ENCODE data around the gene PLIN1.

Gene PLIN1

DNA sequence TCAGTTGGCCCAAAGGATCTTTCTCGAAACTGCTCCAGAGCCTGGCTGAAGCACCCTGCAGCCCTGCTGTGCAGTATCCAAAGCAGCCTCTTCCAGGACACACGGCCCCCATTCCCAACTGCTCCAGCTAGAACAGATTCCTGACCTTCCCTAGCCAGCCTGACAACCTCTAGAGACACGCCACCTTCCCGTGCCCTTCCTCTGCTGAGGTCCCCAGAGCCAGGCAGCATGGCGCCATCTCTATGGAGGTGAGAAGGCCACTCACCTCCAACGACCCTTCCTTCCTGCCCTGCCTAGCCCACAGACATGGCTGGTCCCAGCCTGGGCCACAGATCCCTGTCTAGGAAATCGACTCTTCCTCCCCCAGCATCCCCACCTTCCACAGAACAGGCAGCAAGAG is 27.0 kb downstream of the PLIN1 start:
- no peaks in the 10 kb centered on the region for H3K4me1 ChIP-seq (ENCODE audit: insufficient read depth, low read length, severe bottlenecking)

DNA sequence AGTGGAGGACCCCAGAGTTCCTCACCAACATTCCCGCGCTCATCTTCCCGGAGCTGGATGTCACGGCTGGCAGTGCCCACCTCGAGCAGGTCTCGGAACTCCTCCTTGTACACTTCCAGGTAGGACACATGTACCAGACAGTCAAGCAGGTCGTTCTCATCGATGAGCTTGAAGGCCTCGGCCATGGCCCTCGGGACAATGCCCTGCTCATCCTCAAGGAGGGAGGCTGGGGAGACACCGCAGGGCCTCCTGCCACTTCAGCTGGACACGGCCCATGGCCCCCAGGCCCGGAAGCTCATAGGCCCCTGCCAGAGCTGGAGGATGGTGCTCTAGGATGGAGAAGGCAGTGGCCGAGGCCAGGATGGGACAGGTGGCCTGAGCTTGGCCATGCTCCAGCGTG is 29.5 kb downstream of the PLIN1 start:
- no peaks in the 10 kb centered on the region for H3K79me2 ChIP-seq (ENCODE audit: insufficient read depth, low read length)
- H3K27me3 ChIP-seq (ENCODE audit: insufficient read depth, low read length) = no peaks in the 10 kb centered on the region
- H3F3A ChIP-seq (ENCODE audit: insufficient read depth, low read length) = no peaks in the 10 kb centered on the region
- H3K4me1 ChIP-seq (ENCODE audit: insufficient read depth, low read length, severe bottlenecking) = no peaks in the 10 kb centered on the region
- H2AFZ ChIP-seq (ENCODE audit: low read length) = no peak overlapping the region
- no peaks in the 10 kb centered on the region for H3K9me3 ChIP-seq (ENCODE audit: low read length)
- H3K4me3 ChIP-seq (ENCODE audit: low read depth, low read length, poor library complexity, severe bottlenecking) = no peak overlapping the region
- H3K9me2 ChIP-seq (ENCODE audit: low read depth, low read length) = no peaks in the 10 kb centered on the region
- H3K4me2 ChIP-seq (ENCODE audit: low read length) = no peak overlapping the region
- no peaks in the 10 kb centered on the region for H4K20me1 ChIP-seq (ENCODE audit: insufficient read depth, low read length)
- H3K36me3 ChIP-seq (ENCODE audit: insufficient read depth, low read length) = no peaks in the 10 kb centered on the region
- H3K9ac ChIP-seq (ENCODE audit: low read length) = no peak overlapping the region
- TF ChIP-seq, protein P1, sequence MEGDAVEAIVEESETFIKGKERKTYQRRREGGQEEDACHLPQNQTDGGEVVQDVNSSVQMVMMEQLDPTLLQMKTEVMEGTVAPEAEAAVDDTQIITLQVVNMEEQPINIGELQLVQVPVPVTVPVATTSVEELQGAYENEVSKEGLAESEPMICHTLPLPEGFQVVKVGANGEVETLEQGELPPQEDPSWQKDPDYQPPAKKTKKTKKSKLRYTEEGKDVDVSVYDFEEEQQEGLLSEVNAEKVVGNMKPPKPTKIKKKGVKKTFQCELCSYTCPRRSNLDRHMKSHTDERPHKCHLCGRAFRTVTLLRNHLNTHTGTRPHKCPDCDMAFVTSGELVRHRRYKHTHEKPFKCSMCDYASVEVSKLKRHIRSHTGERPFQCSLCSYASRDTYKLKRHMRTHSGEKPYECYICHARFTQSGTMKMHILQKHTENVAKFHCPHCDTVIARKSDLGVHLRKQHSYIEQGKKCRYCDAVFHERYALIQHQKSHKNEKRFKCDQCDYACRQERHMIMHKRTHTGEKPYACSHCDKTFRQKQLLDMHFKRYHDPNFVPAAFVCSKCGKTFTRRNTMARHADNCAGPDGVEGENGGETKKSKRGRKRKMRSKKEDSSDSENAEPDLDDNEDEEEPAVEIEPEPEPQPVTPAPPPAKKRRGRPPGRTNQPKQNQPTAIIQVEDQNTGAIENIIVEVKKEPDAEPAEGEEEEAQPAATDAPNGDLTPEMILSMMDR (IDR thresholded peaks at IDR 0.05; ENCODE audit: low read length) = no peak
- TF ChIP-seq EZH2 (IDR thresholded peaks at IDR 0.05; ENCODE audit: borderline replicate concordance, low read length) = no peak
- no peak overlapping the region for H3K27ac ChIP-seq (ENCODE audit: low read depth, low read length, poor library complexity, severe bottlenecking)

More for the DNA sequence above, 27.0 kb downstream of the PLIN1 start:
- no peak overlapping the region for H3K4me3 ChIP-seq (ENCODE audit: low read depth, low read length, poor library complexity, severe bottlenecking)
- H3K27me3 ChIP-seq (ENCODE audit: insufficient read depth, low read length) = no peaks in the 10 kb centered on the region
- H3K79me2 ChIP-seq (ENCODE audit: insufficient read depth, low read length) = no peaks in the 10 kb centered on the region
- no peaks in the 10 kb centered on the region for H3K36me3 ChIP-seq (ENCODE audit: insufficient read depth, low read length)
- no peaks in the 10 kb centered on the region for H3F3A ChIP-seq (ENCODE audit: insufficient read depth, low read length)
- H3K9me2 ChIP-seq (ENCODE audit: low read depth, low read length) = no peaks in the 10 kb centered on the region
- H4K20me1 ChIP-seq (ENCODE audit: insufficient read depth, low read length) = no peaks in the 10 kb centered on the region
- H3K9me3 ChIP-seq (ENCODE audit: low read length) = no peaks in the 10 kb centered on the region
- no peak overlapping the region for H2AFZ ChIP-seq (ENCODE audit: low read length)
- no peak overlapping the region for H3K27ac ChIP-seq (ENCODE audit: low read depth, low read length, poor library complexity, severe bottlenecking)
- TF ChIP-seq, protein P1 (IDR thresholded peaks at IDR 0.05; ENCODE audit: low read length) = no peak
- TF ChIP-seq EZH2 (IDR thresholded peaks at IDR 0.05; ENCODE audit: borderline replicate concordance, low read length) = no peak
- no peak overlapping the region for H3K9ac ChIP-seq (ENCODE audit: low read length)
- H3K4me2 ChIP-seq (ENCODE audit: low read length) = no peak overlapping the region

DNA sequence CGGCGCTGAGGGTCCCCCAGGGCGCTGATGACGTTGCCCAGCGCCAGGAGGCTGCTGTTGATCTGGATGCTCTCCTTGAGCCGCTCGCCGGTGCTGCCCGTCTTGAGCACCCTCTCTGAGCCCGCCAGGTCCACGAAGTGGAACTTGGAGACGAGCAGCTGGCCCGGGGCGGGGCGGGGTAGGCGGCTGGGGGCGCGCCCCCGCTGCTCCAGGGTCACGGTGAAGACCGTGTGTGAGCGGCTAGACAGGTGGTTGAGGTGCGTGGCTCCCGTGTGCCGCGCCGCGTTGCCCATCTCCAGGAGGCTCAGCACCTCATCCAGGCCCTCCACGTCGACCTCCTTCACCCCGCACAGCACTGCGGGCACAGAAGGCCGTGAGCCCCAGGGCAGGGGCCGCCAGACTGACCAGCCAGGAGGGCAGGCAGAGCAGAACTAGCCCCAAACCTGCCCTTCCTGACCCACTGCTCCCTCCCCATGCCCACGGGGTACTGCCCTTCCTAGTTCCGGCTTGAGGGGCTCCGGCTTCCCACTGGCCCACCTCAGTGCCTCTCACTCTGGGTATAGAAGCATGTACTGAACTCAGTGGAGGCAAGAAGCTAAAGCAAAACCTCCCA is 30.0 kb downstream of the PLIN1 start:
- Histone ChIP-seq H3K27ac (ENCODE audit: low read depth, low read length, poor library complexity, severe bottlenecking) (no peak overlapping the region), H2AFZ (ENCODE audit: low read length) (no peak overlapping the region), H3K27me3 (ENCODE audit: insufficient read depth, low read length) (no peaks in the 10 kb centered on the region), H3K4me2 (ENCODE audit: low read length) (no peak overlapping the region), H3F3A (ENCODE audit: insufficient read depth, low read length) (no peaks in the 10 kb centered on the region), H3K4me3 (ENCODE audit: low read depth, low read length, poor library complexity, severe bottlenecking) (no peak overlapping the region), H3K4me1 (ENCODE audit: insufficient read depth, low read length, severe bottlenecking) (no peaks in the 10 kb centered on the region), H3K9me3 (ENCODE audit: low read length) (no peaks in the 10 kb centered on the region), H3K9me2 (ENCODE audit: low read depth, low read length) (no peaks in the 10 kb centered on the region), H3K79me2 (ENCODE audit: insufficient read depth, low read length) (no peaks in the 10 kb centered on the region), H3K9ac (ENCODE audit: low read length) (no peak overlapping the region), H4K20me1 (ENCODE audit: insufficient read depth, low read length) (no peaks in the 10 kb centered on the region), H3K36me3 (ENCODE audit: insufficient read depth, low read length) (no peaks in the 10 kb centered on the region)
- no peak for TF ChIP-seq EZH2 (IDR thresholded peaks at IDR 0.05; ENCODE audit: borderline replicate concordance, low read length)
- TF ChIP-seq, protein P1 (IDR thresholded peaks at IDR 0.05; ENCODE audit: low read length) = no peak
